K562 (cell line): Measurements from ENCODE around the gene ANKRD44.

Experiments used
- CTCF ChIP-seq, 3 experiments: IDR thresholded peaks in 2 of 3; conservative IDR thresholded peaks in 1 of 3; 2 replicates each; pipeline ENCODE4 v1.5.1; 2011 to 2012; ENCODE audit warnings: low read length in 3 of 3, mild to moderate bottlenecking in 3 of 3, control low read depth in 2 of 3, improper control_type of control experiment in 1 of 3, inconsistent platforms in 1 of 3, low read depth in 1 of 3, mixed read lengths in 1 of 3, moderate library complexity in 1 of 3; ENCODE audit not compliant: insufficient read depth in 2 of 3
- NFIX ChIP-seq: fragments of 250-450 bp; sonication (Bioruptor Pico); IDR thresholded peaks from 2 replicates; pipeline ENCODE4 v1.4.0; 2020; ENCODE audit warnings: low read depth, mild to moderate bottlenecking, moderate library complexity
- NFRKB ChIP-seq: fragments of 450-650 bp; IDR thresholded peaks from 2 replicates; pipeline ENCODE4 v1.6.1; 2016; ENCODE audit warnings: low read depth
- NR0B1 ChIP-seq: fragments of 450-650 bp; IDR thresholded peaks from one replicate; pipeline ENCODE4 v1.6.1; 2018; ENCODE audit warnings: mild to moderate bottlenecking, moderate library complexity; ENCODE audit not compliant: partially characterized antibody
- POLR2A ChIP-seq: fragments of 450-650 bp; conservative IDR thresholded peaks from 2 replicates; pipeline ENCODE4 v1.6.1; 2016
- RCOR1 ChIP-seq, 2 experiments: IDR thresholded peaks; 2 replicates each; pipeline ENCODE4 v1.6.1; 2012; ENCODE audit warnings: low read depth in 2 of 2, low read length in 2 of 2, borderline replicate concordance in 1 of 2, improper control_type of control experiment in 1 of 2
- SMAD4 ChIP-seq: fragments of 250-450 bp; sonication (Bioruptor Pico); conservative IDR thresholded peaks from 2 replicates; pipeline ENCODE4 v1.8.0; 2021; ENCODE audit warnings: inconsistent platforms, mild to moderate bottlenecking, moderate library complexity
- SRSF1 ChIP-seq: fragments of 200-400 bp; formaldehyde crosslinking; IDR thresholded peaks from 2 replicates; pipeline ENCODE4 v1.6.1; 2017; ENCODE audit warnings: mild to moderate bottlenecking, low read depth, low read length, moderate library complexity
- TBL1XR1 ChIP-seq, 2 experiments: IDR thresholded peaks; 2 replicates each; pipeline ENCODE4 v1.6.1; 2012; ENCODE audit warnings: improper control_type of control experiment in 2 of 2, low read length in 2 of 2, mild to moderate bottlenecking in 1 of 2
- TFE3 ChIP-seq: fragments of 450-650 bp; formaldehyde crosslinking; IDR thresholded peaks from 2 replicates; pipeline ENCODE4 v1.4.0; 2020; ENCODE audit warnings: mild to moderate bottlenecking, mixed read lengths
- ZBTB8A ChIP-seq: fragments of 450-650 bp; IDR thresholded peaks from 2 replicates; pipeline ENCODE4 v1.6.1; 2018; ENCODE audit warnings: mild to moderate bottlenecking, moderate library complexity; ENCODE audit not compliant: partially characterized antibody
- ZNF398 ChIP-seq: fragments of 250-450 bp; sonication (Bioruptor Pico); IDR thresholded peaks from 2 replicates; pipeline ENCODE4 v1.8.0; 2021; ENCODE audit warnings: moderate library complexity, mild to moderate bottlenecking, inconsistent platforms
- ZSCAN29 ChIP-seq: fragments of 450-650 bp; IDR thresholded peaks from 2 replicates; pipeline ENCODE4 v1.6.1; 2017
- TF ChIP-seq, protein P1 (sequence below): fragments of 450-650 bp; IDR thresholded peaks from 2 replicates; pipeline ENCODE4 v1.7.1; 2018; ENCODE audit warnings: mild to moderate bottlenecking, low read depth; ENCODE audit not compliant: partially characterized antibody

DNA sequence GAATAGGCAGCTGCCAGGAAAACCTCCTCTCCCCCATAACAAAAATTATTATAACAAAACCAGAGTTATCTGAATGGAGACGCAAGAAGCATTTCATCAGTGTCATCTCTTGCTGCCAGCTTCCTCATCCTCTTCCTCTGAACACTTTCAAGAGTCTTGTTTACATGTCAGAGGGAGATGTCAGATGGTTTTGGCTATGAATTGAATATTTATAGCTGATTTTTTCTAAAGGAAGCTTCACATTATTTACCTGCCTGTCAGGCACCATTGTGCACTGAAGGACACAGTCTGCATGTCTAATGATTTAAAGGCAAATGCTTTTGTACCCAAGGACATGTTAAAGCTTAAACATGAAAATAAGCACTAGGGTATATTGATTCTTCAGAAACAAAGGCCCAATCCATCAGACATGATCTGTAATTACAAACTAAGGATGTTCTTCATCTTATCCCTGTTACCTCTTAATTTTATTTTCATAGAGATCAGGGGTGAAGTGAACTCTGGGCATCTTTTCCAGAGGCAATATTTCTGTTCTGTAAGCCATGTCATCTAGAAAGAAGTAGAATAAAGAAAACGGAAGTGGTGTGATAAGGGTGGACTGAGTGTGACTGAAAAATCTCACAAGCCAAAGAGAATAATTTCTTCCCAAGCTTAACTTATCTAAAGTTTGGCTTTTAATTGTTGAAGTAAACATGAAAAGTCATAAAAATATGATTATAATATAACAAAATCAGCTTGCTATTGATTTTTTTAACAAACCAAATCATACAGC lies 168.7 kb downstream of the ANKRD44 start:
- no peak for TF ChIP-seq TBL1XR1 (IDR thresholded peaks at IDR 0.05; ENCODE audit: low read length in 2 of 2)
- TF ChIP-seq ZBTB8A, result no peak
- TF ChIP-seq NFIX, result no peak
- no peak for TF ChIP-seq RCOR1 (IDR thresholded peaks at IDR 0.05; ENCODE audit: borderline replicate concordance in 1 of 2, low read depth in 2 of 2, low read length in 2 of 2)
- TF ChIP-seq NR0B1, result no peak
- no peak for TF ChIP-seq ZSCAN29
- no peak for TF ChIP-seq ZNF398
- no peak for TF ChIP-seq NFRKB
- no peak for TF ChIP-seq CTCF (IDR thresholded peaks at IDR 0.05 in 2 of 3, conservative IDR thresholded peaks at IDR 0.05 in 1 of 3; ENCODE audit: insufficient read depth in 2 of 3, low read depth in 1 of 3, low read length in 3 of 3)
- no peak for TF ChIP-seq TFE3 (CRISPR knock-in tag)
- no peak for TF ChIP-seq SRSF1
- TF ChIP-seq, protein P1, sequence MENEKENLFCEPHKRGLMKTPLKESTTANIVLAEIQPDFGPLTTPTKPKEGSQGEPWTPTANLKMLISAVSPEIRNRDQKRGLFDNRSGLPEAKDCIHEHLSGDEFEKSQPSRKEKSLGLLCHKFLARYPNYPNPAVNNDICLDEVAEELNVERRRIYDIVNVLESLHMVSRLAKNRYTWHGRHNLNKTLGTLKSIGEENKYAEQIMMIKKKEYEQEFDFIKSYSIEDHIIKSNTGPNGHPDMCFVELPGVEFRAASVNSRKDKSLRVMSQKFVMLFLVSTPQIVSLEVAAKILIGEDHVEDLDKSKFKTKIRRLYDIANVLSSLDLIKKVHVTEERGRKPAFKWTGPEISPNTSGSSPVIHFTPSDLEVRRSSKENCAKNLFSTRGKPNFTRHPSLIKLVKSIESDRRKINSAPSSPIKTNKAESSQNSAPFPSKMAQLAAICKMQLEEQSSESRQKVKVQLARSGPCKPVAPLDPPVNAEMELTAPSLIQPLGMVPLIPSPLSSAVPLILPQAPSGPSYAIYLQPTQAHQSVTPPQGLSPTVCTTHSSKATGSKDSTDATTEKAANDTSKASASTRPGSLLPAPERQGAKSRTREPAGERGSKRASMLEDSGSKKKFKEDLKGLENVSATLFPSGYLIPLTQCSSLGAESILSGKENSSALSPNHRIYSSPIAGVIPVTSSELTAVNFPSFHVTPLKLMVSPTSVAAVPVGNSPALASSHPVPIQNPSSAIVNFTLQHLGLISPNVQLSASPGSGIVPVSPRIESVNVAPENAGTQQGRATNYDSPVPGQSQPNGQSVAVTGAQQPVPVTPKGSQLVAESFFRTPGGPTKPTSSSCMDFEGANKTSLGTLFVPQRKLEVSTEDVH, result no peak
- TF ChIP-seq SMAD4 (CRISPR knock-in tag), result no peak
- TF ChIP-seq POLR2A, result no peak
